Hepatocyte (in vitro differentiated cells): ENCODE results near the gene MC4R.

Experiments
- CTCF ChIP-seq: fragments of 200-600 bp; sonication (generic); IDR thresholded peaks from 2 replicates; pipeline ENCODE4 v1.5.1; 2016; ENCODE audit warnings: antibody characterized with exemption, mild to moderate bottlenecking; ENCODE audit not compliant: poor library complexity
- EZH2 ChIP-seq: fragments of 200-600 bp; sonication (generic); IDR thresholded peaks from 2 replicates; pipeline ENCODE4 v1.6.1; 2016; ENCODE audit warnings: antibody characterized with exemption, mild to moderate bottlenecking, borderline replicate concordance
- EZH2phosphoT487 ChIP-seq: fragments of 200-600 bp; sonication (generic); IDR thresholded peaks from one replicate; pipeline ENCODE4 v1.6.1; 2018; ENCODE audit warnings: antibody characterized with exemption, mild to moderate bottlenecking, low read depth, moderate library complexity; ENCODE audit not compliant: unreplicated experiment, severe bottlenecking

DNA sequence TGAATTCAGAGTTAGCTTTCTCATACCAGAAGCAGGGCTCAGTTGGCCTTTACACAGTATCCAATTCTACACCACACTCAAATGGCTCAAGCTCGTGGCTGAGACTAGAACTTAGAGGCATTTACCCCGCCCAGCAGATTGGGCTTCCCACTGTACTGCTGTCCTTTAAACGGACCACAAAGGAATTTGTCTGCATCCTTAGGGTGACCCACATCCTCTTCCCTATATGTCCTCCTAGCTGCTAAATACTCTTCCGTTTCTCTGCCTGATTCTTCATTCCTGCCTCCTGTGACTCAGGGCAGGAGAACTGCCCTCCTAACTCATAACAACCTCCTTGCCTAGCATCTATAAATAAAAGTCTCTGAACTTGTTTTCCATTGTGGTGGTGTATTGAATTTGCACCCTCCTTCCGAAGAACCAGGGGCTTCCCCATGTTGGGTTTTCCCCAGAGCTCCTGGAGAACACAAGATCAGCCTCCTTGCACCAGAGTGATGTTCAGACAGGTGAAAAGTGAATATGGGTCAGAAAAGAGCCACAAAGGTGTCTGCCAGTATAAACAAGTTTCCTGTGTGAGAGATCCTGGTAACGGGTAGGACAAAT lies 32.0 kb upstream of the MC4R start:
- TF ChIP-seq CTCF (no peak), EZH2phosphoT487 (no peak), EZH2 (no peak)
